ENCODE results near the gene FGFBP1.

GRCh38 chr4:15918484-15919129 lies 19.9 kb downstream of the FGFBP1 start:
- TF ChIP-seq CTCF (IDR thresholded peaks at IDR 0.05), result no peak
- TF ChIP-seq POLR2A (IDR thresholded peaks at IDR 0.05), result no peak
